ENCODE results near the gene ATP5MC2. TPM values are rescaled to one million over a fixed set of nuclear protein-coding genes. Genes with fewer than 3 reads are reported as not detected.
"Not testable (repeated sequence)": the region's sequence is repeated elsewhere in the genome, so short reads cannot be mapped to it uniquely, and the experiment has no call there.

Gene ATP5MC2
- total RNA-seq, 2 experiments from 2014 or later = 253 to 333 TPM

- Mint-ChIP-seq H3K4me1 (no peaks in the 10 kb centered on the region), H3K9me3 (ENCODE audit: low read depth) (no peaks in the 10 kb centered on the region), H3K4me3 (no peak overlapping the region), H3K27ac (no peak overlapping the region), H3K27me3 (no peaks in the 10 kb centered on the region), H3K36me3 (peaks cover 16% of the 10 kb centered on the region)
- CTCF ChIA-PET = interaction anchor here (1.7 kb wide), 1 partner anchor 16 kb away, joined by 12 read pairs; the partner anchor contains the start of gene ATP5MC2
- no peak for ATAC-seq
- no peak for DNase-seq
Observed at GRCh38 chr12:53659571-53659981, 16.3 kb downstream of the ATP5MC2 start.

GRCh38 chr12:53659011-53659551 lies 16.8 kb downstream of the ATP5MC2 start:
- CTCF ChIA-PET = interaction anchor here (1.7 kb wide), 1 partner anchor 17 kb away, joined by 12 read pairs; the partner anchor contains the start of gene ATP5MC2
- H3K9me3 Mint-ChIP-seq (ENCODE audit: low read depth) = no peaks in the 10 kb centered on the region
- H3K4me1 Mint-ChIP-seq = no peaks in the 10 kb centered on the region
- no peak overlapping the region for H3K27ac Mint-ChIP-seq
- DNase-seq (no peak), ATAC-seq (no peak)
- H3K36me3 Mint-ChIP-seq = peaks cover 12% of the 10 kb centered on the region
- H3K27me3 Mint-ChIP-seq = no peaks in the 10 kb centered on the region
- H3K4me3 Mint-ChIP-seq = no peak overlapping the region

GRCh38 chr12:53657041-53657440 lies 18.8 kb downstream of the ATP5MC2 start:
- DNase-seq (no peak), ATAC-seq (no peak)
- H3K9me3 Mint-ChIP-seq (ENCODE audit: low read depth) = no peaks in the 10 kb centered on the region
- peaks cover 2% of the 10 kb centered on the region for H3K36me3 Mint-ChIP-seq
- H3K4me1 Mint-ChIP-seq = no peaks in the 10 kb centered on the region
- no peak overlapping the region for H3K27ac Mint-ChIP-seq
- CTCF ChIA-PET = interaction anchor here (0.7 to 1.3 kb wide), 2 partner anchors 89 to 114 kb away, joined by 3 to 5 read pairs; no protein-coding TSS in a partner anchor
- no peaks in the 10 kb centered on the region for H3K27me3 Mint-ChIP-seq
- no peak overlapping the region for H3K4me3 Mint-ChIP-seq

GRCh38 chr12:53653595-53653994 lies 22.3 kb downstream of the ATP5MC2 start:
- Mint-ChIP-seq H3K36me3 (no peaks in the 10 kb centered on the region), H3K4me3 (no peak overlapping the region), H3K9me3 (ENCODE audit: low read depth) (no peaks in the 10 kb centered on the region), H3K4me1 (no peaks in the 10 kb centered on the region), H3K27me3 (no peaks in the 10 kb centered on the region), H3K27ac (no peak overlapping the region)
- CTCF ChIA-PET = no interaction called here
- ATAC-seq (no peak), DNase-seq (no peak)

GRCh38 chr12:53652366-53652765 lies 23.5 kb downstream of the ATP5MC2 start:
- Mint-ChIP-seq H3K4me1 (no peaks in the 10 kb centered on the region), H3K27me3 (no peaks in the 10 kb centered on the region), H3K27ac (no peak overlapping the region), H3K36me3 (no peaks in the 10 kb centered on the region), H3K4me3 (no peak overlapping the region), H3K9me3 (ENCODE audit: low read depth) (no peaks in the 10 kb centered on the region)
- no peak for DNase-seq
- CTCF ChIA-PET = interaction anchor here (0.6 to 1.7 kb wide), 2 partner anchors 23 to 131 kb away, joined by 3 to 4 read pairs; partner anchors contain the start of gene ATP5MC2
- no peak for ATAC-seq

- no peak for ATAC-seq
- CTCF ChIA-PET = interaction anchor here (1.7 kb wide), 1 partner anchor 24 kb away, joined by 4 read pairs; the partner anchor contains the start of gene ATP5MC2
- Mint-ChIP-seq H3K36me3 (no peaks in the 10 kb centered on the region), H3K9me3 (ENCODE audit: low read depth) (no peaks in the 10 kb centered on the region), H3K27ac (no peak overlapping the region), H3K4me3 (no peak overlapping the region), H3K4me1 (no peaks in the 10 kb centered on the region), H3K27me3 (no peaks in the 10 kb centered on the region)
- DNase-seq = no peak
Observed at GRCh38 chr12:53651737-53652136, 24.1 kb downstream of the ATP5MC2 start.

GRCh38 chr12:53646300-53646699 lies 29.6 kb downstream of the ATP5MC2 start:
- CTCF ChIA-PET; H3K9me3 Mint-ChIP-seq (ENCODE audit: low read depth); DNase-seq; ATAC-seq; H3K27ac Mint-ChIP-seq; H3K27me3 Mint-ChIP-seq; H3K36me3 Mint-ChIP-seq; H3K4me3 Mint-ChIP-seq; H3K4me1 Mint-ChIP-seq: not testable (repeated sequence)

- no peak overlapping the region for H3K27ac Mint-ChIP-seq
- no peaks in the 10 kb centered on the region for H3K4me1 Mint-ChIP-seq
- H3K4me3 Mint-ChIP-seq = no peak overlapping the region
- H3K9me3 Mint-ChIP-seq (ENCODE audit: low read depth) = no peaks in the 10 kb centered on the region
- no peaks in the 10 kb centered on the region for H3K27me3 Mint-ChIP-seq
- H3K36me3 Mint-ChIP-seq = no peaks in the 10 kb centered on the region
- DNase-seq (no peak), ATAC-seq (no peak)
- CTCF ChIA-PET = no interaction called here
Observed at GRCh38 chr12:53645165-53645564, 30.7 kb downstream of the ATP5MC2 start.

- H3K4me3 Mint-ChIP-seq = no peak overlapping the region
- ATAC-seq (no peak), DNase-seq (no peak)
- no peaks in the 10 kb centered on the region for H3K4me1 Mint-ChIP-seq
- CTCF ChIA-PET = interaction anchor here (0.9 kb wide), 1 partner anchor 33 kb away, joined by 3 read pairs; no protein-coding TSS in a partner anchor
- no peaks in the 10 kb centered on the region for H3K9me3 Mint-ChIP-seq (ENCODE audit: low read depth)
- no peaks in the 10 kb centered on the region for H3K36me3 Mint-ChIP-seq
- H3K27ac Mint-ChIP-seq = no peak overlapping the region
- peaks cover 1% of the 10 kb centered on the region for H3K27me3 Mint-ChIP-seq
Observed at GRCh38 chr12:53644133-53644532, 31.8 kb downstream of the ATP5MC2 start.

- DNase-seq (no peak), ATAC-seq (no peak)
- no peaks in the 10 kb centered on the region for H3K4me1 Mint-ChIP-seq
- H3K27ac Mint-ChIP-seq = no peak overlapping the region
- H3K9me3 Mint-ChIP-seq (ENCODE audit: low read depth) = no peaks in the 10 kb centered on the region
- peaks cover 3% of the 10 kb centered on the region for H3K27me3 Mint-ChIP-seq
- no peak overlapping the region for H3K4me3 Mint-ChIP-seq
- H3K36me3 Mint-ChIP-seq = no peaks in the 10 kb centered on the region
- CTCF ChIA-PET = no interaction called here
Observed at GRCh38 chr12:53643232-53643979, 32.5 kb downstream of the ATP5MC2 start.

- peaks cover 3% of the 10 kb centered on the region for H3K27me3 Mint-ChIP-seq
- DNase-seq (no peak), ATAC-seq (no peak)
- H3K4me1 Mint-ChIP-seq = no peaks in the 10 kb centered on the region
- H3K27ac Mint-ChIP-seq = no peak overlapping the region
- CTCF ChIA-PET = interaction anchor here (0.7 to 1.0 kb wide), 3 partner anchors 12 to 108 kb away, joined by 3 to 4 read pairs (median 3); no protein-coding TSS in a partner anchor
- no peak overlapping the region for H3K4me3 Mint-ChIP-seq
- H3K9me3 Mint-ChIP-seq (ENCODE audit: low read depth) = no peaks in the 10 kb centered on the region
- H3K36me3 Mint-ChIP-seq = no peaks in the 10 kb centered on the region
Observed at GRCh38 chr12:53638057-53638456, 37.8 kb downstream of the ATP5MC2 start.

- CTCF ChIA-PET = no interaction called here
- Mint-ChIP-seq H3K27me3 (peaks cover 3% of the 10 kb centered on the region), H3K27ac (no peak overlapping the region), H3K9me3 (ENCODE audit: low read depth) (no peaks in the 10 kb centered on the region), H3K36me3 (no peaks in the 10 kb centered on the region), H3K4me1 (no peaks in the 10 kb centered on the region), H3K4me3 (no peak overlapping the region)
- ATAC-seq (no peak), DNase-seq (no peak)
Observed at GRCh38 chr12:53636641-53637040, 39.2 kb downstream of the ATP5MC2 start.

GRCh38 chr12:53635708-53636107 lies 40.2 kb downstream of the ATP5MC2 start:
- ATAC-seq; DNase-seq; H3K4me3 Mint-ChIP-seq; H3K4me1 Mint-ChIP-seq; H3K27me3 Mint-ChIP-seq; H3K36me3 Mint-ChIP-seq; H3K9me3 Mint-ChIP-seq (ENCODE audit: low read depth); CTCF ChIA-PET; H3K27ac Mint-ChIP-seq: not testable (repeated sequence)

- H3K36me3 Mint-ChIP-seq = no peaks in the 10 kb centered on the region
Observed at GRCh38 chr12:53631721-53632120, 44.2 kb downstream of the ATP5MC2 start.

More at GRCh38 chr12:53631721-53632120, 44.2 kb downstream of the ATP5MC2 start:
- DNase-seq (no peak), ATAC-seq (no peak)
- H3K9me3 Mint-ChIP-seq (ENCODE audit: low read depth) = no peaks in the 10 kb centered on the region
- peaks cover 6% of the 10 kb centered on the region for H3K4me1 Mint-ChIP-seq
- H3K4me3 Mint-ChIP-seq = no peak overlapping the region
- CTCF ChIA-PET = no interaction called here
- H3K27me3 Mint-ChIP-seq = no peaks in the 10 kb centered on the region
- no peak overlapping the region for H3K27ac Mint-ChIP-seq
